NAMALWA (cell line): ENCODE data around the gene KRTAP9-8.
"Not testable (repeated sequence)": the region's sequence is repeated elsewhere in the genome, so short reads cannot be mapped to it uniquely, and the experiment has no call there.

Experiments
- DNase-seq: peaks from one replicate; pipeline ENCODE4 v3.0.0-alpha.2; 2015; ENCODE audit warnings: low spot score

KRTAP9-8 gene

DNA sequence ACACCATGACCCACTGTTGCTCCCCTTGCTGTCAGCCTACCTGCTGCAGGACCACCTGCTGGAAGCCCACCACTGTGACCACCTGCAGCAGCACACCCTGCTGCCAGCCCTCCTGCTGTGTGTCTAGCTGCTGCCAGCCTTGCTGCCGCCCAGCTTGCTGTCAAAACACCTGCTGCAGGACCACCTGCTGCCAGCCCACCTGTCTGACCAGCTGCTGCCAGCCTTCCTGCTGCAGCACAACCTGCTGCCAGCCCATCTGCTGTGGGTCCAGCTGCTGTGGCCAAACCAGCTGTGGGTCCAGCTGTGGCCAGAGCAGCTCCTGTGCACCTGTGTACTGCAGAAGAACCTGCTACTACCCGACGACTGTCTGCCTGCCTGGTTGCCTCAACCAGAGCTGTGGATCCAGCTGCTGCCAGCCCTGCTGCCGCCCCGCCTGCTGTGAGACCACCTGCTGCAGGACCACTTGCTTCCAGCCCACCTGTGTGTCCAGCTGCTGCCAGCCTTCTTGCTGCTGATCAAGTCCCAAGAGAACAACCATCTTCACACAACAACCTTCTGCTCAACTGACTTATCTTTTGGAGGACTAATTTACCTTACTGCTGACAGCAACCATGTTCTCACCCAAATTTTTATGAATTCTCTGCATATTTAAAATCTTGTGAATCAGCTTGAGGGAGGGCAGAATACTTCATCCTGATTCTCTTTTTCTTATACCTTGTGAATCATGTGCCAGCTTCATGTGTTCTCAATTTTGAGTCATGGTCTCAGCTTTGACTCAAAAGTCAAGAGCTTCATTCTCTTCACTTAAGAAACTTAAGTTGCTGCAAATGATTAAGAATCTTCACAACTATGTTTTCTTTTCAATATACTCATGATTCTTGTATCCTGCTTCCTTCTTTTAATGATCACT is 17.8 kb downstream of the KRTAP9-8 start, which contains the start of gene KRTAP9-9:
KRTAP9-9 (plus strand) TSS at position 4 of the 910 bp plus-strand sequence.
- DNase-seq: not testable (repeated sequence)

DNA sequence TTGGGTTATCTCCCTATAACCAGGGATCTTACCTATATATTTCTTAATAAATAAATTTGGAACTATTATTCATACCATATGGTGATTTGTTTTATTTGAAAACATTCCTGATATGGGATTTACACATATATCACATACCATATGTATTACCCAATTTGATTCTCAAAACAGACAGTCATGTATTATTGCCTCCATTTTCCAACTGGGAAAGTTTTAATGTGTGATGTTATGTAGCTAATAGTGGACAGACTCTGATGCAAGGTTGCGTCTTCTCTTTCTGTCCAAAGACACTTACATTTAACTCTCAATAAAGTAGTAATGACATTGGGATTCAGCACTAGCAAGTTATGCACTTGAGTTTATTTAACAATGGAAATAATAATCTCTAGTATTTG is 18.5 kb downstream of the KRTAP9-8 start:
- no peak for DNase-seq

DNA sequence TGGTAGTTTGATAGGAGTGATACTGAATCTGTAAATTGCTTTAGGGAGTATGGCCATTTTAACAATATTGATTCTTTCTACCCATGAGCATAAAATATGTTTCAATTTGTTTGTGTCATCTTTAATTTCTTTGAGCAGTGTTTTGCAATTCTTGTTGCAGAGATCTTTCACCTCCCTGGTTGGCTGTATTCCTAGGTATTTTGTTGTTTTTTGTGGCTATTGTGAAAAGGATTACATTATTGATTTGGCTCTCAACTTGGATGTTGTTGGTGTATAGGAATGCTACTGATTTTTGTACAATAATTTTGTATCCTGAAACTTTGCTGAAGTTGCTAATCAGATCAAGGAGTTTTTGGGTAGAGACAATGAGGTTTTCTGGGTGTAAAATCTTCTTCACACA is 20.6 kb downstream of the KRTAP9-8 start:
- DNase-seq: no peak

DNA sequence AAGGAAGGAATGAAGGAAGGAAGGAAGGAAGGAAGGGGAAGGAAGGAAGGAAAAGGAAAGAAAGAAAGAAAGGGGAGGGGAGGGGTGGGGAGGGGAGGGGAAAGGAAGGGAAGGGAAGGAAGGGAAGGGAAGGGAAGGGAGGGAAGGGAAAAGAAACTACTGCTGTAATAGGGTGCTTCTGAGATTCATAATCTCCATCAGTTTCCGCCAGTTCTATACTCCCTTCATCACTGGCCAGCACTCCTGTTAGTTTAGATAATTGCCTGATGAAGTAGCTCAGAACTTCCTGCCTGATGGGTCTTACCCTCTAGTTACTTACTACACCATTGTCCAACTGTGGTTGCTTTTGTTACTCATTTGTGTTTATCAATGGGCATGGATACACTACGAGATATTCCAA is 25.4 kb downstream of the KRTAP9-8 start:
- no peak for DNase-seq

DNA sequence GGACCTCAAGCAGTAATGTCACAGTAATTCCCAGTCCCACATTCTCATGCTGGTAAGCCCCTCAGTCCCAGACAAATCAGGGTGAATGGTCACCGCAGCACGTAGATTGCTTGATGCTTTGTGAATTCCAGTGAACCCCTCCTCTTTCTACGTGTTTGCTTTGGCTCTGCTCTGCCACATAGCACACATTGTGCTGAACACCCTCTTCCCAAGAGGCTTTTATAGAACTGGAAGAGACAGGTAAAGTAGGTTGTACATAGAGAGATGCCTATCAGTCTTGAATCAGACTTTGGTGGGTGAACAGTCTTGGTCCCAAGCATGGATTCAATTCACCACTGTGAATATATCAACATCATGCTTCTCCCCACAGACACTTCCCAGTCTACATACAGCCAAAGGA is 26.8 kb downstream of the KRTAP9-8 start:
- DNase-seq: no peak

DNA sequence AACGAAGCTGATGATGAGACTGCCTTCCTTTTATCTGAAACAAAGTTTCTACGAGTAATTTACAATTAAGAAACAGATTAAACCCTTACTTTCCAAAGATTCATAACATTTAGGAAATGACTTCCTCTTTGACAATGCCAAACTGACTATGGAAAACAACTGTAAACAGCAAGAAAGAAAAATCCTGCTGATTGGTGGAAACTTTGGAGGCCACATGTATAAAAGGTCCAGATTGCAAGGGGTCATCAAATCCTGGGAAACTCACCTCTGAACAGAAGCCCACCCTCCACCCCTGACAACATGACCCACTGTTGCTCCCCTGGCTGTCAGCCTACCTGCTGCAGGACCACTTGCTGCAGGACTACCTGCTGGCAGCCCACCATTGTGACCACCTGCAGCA is 27.3 kb downstream of the KRTAP9-8 start, which contains the start of gene KRTAP9-6:
KRTAP9-6 (plus strand) TSS at position 301 of the 400 bp plus-strand sequence; CDS start at position 301, 0 bp downstream.
- no peak for DNase-seq

DNA sequence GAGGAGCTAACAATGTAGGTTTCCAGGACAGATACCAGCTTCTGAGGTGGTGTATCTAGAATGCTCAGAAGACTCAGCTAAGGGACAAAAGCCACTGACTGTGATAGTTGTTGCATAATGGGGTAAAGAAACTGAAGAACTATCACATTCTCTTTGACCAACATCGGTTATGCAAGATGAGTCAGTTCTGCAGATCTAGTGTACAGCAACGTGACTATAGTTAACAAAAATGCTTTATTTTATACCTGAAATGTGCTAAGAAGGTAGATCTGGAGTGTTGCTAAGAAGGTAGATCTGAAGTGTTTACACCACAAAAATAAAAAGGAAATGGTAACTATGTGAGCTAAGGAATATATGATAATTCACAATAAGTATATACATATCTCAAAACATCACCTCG is 29.9 kb downstream of the KRTAP9-8 start:
- no peak for DNase-seq

DNA sequence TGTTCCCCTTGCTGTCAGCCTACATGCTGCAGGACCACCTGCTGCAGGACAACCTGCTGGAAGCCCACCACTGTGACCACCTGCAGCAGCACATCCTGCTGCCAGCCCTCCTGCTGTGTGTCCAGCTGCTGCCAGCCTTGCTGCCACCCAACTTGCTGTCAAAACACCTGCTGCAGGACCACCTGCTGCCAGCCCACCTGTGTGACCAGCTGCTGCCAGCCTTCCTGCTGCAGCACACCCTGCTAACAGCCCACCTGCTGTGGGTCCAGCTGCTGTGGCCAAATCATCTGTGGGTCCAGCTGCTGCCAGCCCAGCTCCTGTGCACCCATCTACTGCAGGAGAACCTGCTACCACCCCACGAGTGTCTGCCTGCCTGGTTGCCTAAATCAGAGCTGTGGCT is 33.5 kb downstream of the KRTAP9-8 start:
- DNase-seq: not testable (repeated sequence)

DNA sequence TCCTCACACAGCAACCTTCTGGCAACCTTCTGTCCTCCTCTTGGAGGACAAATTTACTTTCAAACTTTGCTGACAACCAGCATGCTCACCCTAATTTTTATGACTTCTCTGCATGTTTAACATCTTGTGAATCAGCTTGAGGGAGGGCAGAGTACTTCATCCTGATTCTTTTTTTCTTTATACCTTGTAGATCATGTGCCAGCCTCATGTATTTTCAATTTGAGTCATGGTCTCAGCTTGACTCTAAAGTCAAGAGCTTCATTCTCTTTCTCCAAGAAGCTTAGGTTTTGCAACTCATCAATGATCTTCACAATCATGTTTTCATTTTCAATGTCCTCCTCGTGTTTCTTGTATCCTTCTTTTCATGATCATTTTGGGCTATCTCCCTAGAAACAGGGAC is 34.1 kb downstream of the KRTAP9-8 start:
- DNase-seq: no peak

DNA sequence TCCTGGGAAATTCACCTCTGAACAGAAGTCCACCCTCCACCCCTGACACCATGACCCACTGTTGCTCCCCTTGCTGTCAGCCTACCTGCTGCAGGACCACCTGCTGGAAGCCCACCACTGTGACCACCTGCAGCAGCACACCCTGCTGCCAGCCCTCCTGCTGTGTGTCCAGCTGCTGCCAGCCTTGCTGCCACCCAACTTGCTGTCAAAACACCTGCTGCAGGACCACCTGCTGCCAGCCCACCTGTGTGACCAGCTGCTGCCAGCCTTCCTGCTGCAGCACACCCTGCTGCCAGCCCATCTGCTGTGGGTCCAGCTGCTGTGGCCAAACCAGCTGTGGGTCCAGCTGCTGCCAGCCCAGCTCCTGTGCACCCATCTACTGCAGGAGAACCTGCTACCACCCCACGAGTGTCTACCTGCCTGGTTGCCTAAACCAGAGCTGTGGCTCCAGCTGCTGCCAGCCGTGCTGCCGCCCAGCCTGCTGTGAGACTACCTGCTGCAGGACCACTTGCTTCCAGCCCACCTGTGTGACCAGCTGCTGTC is 37.9 kb downstream of the KRTAP9-8 start, which contains the start of gene KRTAP9-7:
KRTAP9-7 (plus strand) TSS at position 51 of the 543 bp plus-strand sequence; CDS start at position 51, 0 bp downstream.
- DNase-seq: not testable (repeated sequence)

DNA sequence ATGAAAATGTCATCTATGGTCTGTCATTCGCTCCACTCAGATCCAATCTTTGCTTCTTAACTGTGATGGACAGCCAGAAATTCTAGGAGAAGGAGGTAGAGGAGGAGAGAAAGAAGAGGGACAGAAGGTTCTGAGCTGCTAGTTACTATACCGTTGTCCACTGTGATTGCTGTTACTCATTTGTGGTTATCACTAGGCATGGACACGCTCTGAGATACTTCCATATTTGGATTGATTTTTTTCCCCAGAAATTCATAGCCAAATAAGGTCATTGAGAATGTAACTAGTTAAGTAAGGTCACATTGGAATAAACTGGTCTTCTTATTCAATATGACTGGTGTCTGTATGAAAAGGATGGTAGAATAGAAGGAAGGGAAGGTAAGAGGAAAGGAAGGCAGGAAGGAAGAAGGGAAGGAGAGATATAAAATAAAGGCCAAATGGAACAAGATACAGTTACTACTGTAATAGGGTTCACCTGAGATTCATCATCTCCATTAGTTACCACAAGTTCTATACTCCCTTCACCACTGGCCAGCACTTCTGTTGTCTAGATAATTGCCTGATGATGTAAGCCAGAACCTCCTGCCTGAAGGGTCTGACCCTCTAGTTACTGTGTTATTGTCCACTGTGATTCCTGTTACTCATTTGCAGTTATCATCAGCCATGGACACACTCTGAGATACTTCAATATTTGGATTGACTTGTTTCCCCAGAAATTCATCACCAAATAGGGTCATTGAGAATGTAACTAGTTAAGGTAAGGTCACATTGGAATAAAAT is 40.6 kb downstream of the KRTAP9-8 start:
- DNase-seq: no peak

DNA sequence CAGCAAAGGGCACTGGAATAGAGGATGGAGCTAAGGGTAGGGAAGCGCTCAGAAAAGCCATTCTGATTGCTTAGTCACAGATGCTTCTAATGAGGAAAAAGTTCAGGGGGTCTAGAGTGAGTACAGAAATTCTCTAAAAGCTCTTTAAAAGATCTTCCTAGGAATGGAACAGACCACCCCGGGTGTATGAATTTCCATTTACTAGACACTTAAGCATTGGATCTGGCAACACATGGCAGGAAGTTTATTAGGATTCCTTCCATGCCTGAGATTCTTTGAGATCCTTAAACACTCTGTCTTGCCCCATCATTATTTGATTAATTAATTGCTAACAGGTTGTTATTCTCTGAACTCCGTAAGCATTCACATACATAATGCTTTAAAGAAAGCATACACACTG is 46.2 kb downstream of the KRTAP9-8 start:
- DNase-seq: no peak

DNA sequence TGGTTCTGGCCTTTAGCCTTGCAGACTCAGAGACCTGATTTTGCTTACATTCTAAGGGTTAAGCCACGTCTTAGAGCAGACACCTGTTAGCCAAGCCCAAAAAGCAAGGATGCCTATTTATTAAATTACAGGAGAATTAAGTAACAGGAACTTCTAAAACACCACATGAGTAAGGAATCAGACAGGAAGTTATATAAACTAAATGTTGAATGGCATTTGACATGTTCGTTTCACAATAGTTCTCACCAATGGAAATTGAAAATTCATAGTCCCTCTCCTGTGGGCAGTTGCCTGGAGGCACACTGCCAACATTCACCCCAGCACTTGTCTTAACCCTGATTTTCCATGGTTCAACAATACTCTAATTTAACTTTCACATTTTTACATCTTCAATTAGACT is 46.7 kb downstream of the KRTAP9-8 start:
- DNase-seq: no peak

DNA sequence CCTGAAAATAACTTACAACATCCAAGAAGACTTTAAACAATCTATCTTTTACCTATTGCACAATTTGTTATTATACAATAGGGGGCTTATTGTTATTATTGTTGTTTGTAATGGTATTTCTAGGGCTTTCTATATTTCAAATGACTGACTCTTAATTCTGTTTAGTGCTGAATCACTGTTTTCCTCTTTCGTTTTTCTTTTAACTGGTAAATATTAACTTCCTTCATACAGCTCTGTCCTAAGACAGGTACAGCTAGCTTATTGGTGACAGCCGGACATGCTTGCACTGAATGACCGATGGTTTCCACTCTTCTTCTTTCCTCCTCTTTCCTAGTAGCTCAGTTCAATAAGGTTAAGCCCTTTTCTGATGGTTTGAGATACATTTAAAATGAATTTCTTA is 49.3 kb downstream of the KRTAP9-8 start:
- DNase-seq: no peak
